Uterus (tissue), 2 donors: ENCODE data around the gene HTR3A.

Experiments
- CTCF ChIP-seq, 4 experiments: fragments of 200-600 bp in 2 of 4; fragments of 450-650 bp in 2 of 4; sonication (generic) in 2 of 4; IDR thresholded peaks; one replicate each; pipeline ENCODE4 v1.5.1; 2016 to 2019; ENCODE audit warnings: antibody characterized with exemption in 4 of 4, mild to moderate bottlenecking in 2 of 4, moderate library complexity in 1 of 4
- POLR2A ChIP-seq, 2 donors: fragments of 450-650 bp; IDR thresholded peaks; one replicate each; pipeline ENCODE4 v1.6.1; 2016; ENCODE audit warnings: antibody characterized with exemption in 2 of 2, mild to moderate bottlenecking in 1 of 2, moderate library complexity in 1 of 2

DNA sequence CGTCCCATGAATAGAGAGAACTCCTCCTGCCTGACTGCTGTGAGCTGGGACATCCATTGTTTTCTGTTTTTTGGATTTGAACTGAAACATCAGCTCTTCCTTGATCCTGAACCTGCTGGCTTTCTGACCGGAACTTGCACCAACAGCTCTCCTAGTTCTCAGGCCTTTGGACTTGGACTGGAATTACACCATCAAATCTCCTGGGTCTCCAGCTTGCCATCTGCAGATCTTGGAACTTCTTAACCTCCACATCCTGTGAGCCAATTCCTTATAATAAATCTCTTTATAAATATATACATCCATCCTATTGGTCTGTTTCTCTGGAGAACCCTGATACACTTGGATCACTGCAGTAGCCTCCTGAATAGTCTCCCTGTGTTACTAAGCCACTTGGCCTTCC lies 42.1 kb downstream of the HTR3A start:
- TF ChIP-seq CTCF (IDR thresholded peaks at IDR 0.05), result no peak
- no peak for TF ChIP-seq POLR2A (IDR thresholded peaks at IDR 0.05)
